Skin epidermis (tissue), 12 donors: ENCODE measurements around the gene SPA17.
A peak's percentile ranks its signal among the peaks of the same experiment; 100 is the strongest.

Experiments used
- H3K27ac ChIP-seq, 21 experiments: fragments of 200-600 bp; sonication (generic) in 11 of 21; one replicate each; pipeline ENCODE4 v1.5.0; 2020; ENCODE audit warnings: mild to moderate bottlenecking in 3 of 21, inconsistent platforms in 2 of 21, moderate library complexity in 2 of 21
- H3K4me3 ChIP-seq, 7 experiments: fragments of 200-600 bp; sonication (generic) in 2 of 7; one replicate each; pipeline ENCODE4 v1.5.0; 2020; ENCODE audit warnings: inconsistent platforms in 2 of 7, mild to moderate bottlenecking in 2 of 7, moderate library complexity in 1 of 7

The SPA17 gene

DNA sequence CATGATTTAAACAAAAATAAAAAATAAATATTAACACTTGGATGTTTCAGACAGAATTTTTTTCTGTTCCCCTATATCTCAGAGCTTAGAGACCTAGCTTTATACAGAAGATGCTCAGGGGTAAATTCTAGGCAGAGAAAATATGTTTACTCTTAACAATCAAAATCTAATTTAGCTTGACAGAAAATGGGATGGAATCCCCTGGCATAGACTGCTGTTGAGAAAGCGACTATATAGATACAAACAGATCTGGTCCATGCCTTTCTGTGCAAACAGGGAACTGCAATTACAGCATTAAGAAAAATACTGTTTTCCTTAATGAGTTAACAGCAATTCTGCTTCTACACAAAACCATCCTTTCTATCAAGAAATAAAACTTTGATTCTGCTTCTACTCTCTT, 14.7 kb upstream of the SPA17 start:
- no peak overlapping the region for H3K4me3 ChIP-seq
- H3K27ac ChIP-seq: no peak overlapping the region

DNA sequence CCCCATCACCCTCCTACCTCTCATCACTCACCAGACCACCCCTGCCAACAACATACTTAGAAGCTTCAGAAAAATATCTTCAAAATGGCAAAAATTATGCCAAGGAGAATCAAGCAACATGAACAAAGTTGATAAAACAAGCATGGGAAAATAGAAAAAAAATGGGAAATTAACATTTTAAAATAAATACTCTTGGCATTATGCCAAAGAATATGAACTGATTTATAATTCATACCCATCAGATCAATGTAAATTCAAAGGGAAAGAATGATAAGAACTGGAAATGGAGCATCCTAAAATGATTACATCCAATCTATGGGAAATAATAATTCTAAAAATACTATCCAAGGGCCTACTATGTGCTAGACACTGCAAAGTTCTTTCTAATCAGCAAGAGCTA, 12.2 kb upstream of the SPA17 start:
- H3K4me3 ChIP-seq: no peak overlapping the region
- no peak overlapping the region for H3K27ac ChIP-seq

- Histone ChIP-seq H3K27ac (no peak overlapping the region), H3K4me3 (no peak overlapping the region)
These were observed 11.6 kb upstream of the SPA17 start for GRCh38 chr11:124662106-124662505.

DNA sequence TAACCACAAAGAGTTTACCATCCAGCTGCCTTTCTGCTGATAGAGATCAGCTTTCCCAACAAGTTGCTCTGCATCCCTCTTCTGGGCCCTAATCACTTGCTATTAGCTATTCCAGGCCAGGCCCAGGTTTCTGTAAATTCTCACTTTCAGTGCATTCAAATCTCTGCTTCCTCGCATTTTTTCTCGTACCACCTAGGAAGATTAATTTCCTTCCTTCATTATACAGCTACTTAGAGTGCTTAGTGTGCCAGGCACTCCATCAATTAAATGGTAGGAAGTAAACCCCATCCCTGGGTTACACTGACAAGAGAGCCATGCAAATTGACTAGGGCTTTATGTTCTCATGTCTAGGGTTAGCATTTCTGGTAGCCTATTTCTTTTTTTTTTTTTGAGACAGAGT, 9.8 kb upstream of the SPA17 start:
- H3K4me3 ChIP-seq: no peak overlapping the region
- H3K27ac ChIP-seq: no peak overlapping the region

DNA sequence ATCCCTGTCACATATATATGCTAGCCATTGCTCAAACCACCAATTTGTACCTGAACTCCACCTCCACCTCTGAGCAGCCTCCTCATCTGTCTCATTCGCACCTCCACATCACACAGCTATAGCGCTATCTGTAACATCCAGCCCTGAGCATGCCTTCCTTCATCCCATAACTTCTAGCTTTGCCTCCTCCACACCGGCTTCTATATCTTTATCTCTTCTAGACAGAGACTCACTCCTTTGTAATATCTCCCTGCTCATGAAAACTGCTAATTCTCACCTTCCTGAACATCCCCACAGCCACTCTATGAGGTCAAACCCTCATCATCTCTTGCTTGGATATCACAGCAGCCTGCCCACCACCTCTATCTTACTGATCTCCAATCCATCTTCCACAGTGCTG, 6.1 kb upstream of the SPA17 start:
- H3K27ac ChIP-seq: no peak overlapping the region
- H3K4me3 ChIP-seq: no peak overlapping the region

DNA sequence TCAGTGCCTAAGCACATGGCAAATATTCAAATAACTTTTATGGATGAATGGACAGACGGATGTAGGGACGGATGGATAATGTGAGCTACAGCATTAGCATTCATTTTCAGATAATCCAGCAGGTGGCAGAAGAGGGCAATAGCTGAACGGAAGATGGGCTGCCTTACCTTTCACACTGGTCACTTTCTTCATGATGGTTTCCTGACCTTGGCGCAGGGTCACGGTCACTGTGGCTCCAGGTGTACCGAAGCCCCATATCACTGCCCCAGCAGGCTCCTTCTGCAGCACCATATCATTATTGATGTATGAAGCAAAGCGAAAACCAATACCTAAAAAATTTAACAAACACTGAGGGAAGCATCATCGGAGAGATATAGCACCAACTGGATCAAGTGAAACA, 4.5 kb upstream of the SPA17 start:
- H3K27ac ChIP-seq: no peak overlapping the region

DNA sequence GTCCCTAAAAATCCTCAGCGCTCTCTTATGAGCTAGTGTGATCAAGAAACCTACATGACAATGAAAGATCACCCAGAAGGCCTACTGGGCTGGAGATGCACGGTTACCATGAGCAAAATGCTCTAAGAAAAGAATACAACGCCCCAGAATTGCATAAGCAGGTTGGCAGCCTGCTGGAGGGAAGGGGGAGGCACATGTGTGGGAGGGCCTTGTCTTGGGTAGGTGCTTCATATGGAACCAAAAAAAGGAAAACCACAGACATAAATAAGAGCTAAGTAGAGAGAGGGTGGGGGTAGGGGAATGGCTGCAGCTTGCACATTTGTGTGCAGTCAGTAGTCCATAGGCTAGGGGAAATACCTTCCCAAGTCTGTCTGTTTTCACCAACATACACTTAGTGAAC, 3.0 kb upstream of the SPA17 start:
- H3K27ac ChIP-seq: no peak overlapping the region

More for the DNA sequence above, 4.5 kb upstream of the SPA17 start:
- no peak overlapping the region for H3K4me3 ChIP-seq

GRCh38 chr11:124672536-124673215, 1.0 kb upstream of the SPA17 start:
- H3K27ac ChIP-seq: peak overlapping the region; percentile 68 to 97 (median 85)

More for the DNA sequence above, 3.0 kb upstream of the SPA17 start:
- H3K4me3 ChIP-seq: no peak overlapping the region

GRCh38 chr11:124674168-124674517, 439 bp downstream of the SPA17 start:
- Histone ChIP-seq H3K4me3 (peak overlapping the region; percentile 51 to 74 (median 60)), H3K27ac (peak overlapping the region; percentile 44 to 97 (median 85))

More at GRCh38 chr11:124672536-124673215, 1.0 kb upstream of the SPA17 start:
- H3K4me3 ChIP-seq: peak overlapping the region; percentile 51 to 74 (median 60)

DNA sequence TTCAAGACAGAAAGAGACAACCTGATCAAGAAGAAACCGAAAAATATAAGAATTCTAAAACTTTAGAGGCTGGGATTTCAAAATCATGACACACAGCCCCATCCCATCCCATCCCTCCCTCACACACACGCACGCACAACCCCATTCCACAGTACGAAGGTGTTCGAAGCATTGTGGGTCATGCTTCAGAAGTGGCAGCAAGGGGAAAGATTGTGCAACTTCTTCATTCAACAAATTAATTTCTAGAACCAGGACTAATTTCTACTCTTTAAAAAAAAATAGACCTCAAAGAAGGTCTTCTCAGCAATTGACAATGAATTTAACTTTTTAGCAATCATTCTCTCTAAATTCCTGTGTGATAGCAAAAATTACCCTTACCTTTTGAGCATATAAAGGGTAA, 867 bp downstream of the SPA17 start:
- Histone ChIP-seq H3K27ac (peak overlapping the region in 12 of 21 experiments; percentile 80 to 97 (median 88)), H3K4me3 (peak overlapping the region in 4 of 7 experiments; percentile 57 to 73 (median 62))

GRCh38 chr11:124676386-124676785, 2.7 kb downstream of the SPA17 start:
- peak overlapping the region in 3 of 21 experiments; percentile 13 to 51 (median 26) for H3K27ac ChIP-seq
- H3K4me3 ChIP-seq: no peak overlapping the region

GRCh38 chr11:124678416-124678815, 4.7 kb downstream of the SPA17 start:
- Histone ChIP-seq H3K27ac (no peak overlapping the region), H3K4me3 (no peak overlapping the region)

- no peak overlapping the region for H3K27ac ChIP-seq
- no peak overlapping the region for H3K4me3 ChIP-seq
These were observed 7.7 kb downstream of the SPA17 start for GRCh38 chr11:124681421-124681820.

- H3K4me3 ChIP-seq: no peak overlapping the region
- no peak overlapping the region for H3K27ac ChIP-seq
These were observed 8.7 kb downstream of the SPA17 start for GRCh38 chr11:124682443-124682842.

DNA sequence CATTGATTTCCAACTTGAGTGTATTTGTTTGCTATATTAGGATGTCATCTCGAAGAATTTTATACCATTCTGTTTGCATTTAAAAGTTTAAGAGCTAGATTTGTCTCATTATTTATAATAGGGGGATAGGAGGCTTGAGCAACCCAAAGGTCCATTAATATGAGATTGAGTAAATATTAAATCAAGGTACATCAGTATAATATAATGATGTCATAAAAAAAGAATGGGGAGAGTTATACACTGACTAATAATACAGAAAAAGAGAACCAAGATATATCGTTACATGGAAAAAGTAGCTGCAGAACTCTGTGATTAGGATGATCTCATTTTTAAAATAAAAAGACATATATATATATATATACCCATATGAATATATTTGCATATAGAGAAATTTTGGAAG, 19.4 kb downstream of the SPA17 start:
- H3K27ac ChIP-seq: no peak overlapping the region
- H3K4me3 ChIP-seq: no peak overlapping the region

- Histone ChIP-seq H3K27ac (no peak overlapping the region), H3K4me3 (no peak overlapping the region)
These were observed 25.8 kb downstream of the SPA17 start for GRCh38 chr11:124699547-124699946.

GRCh38 chr11:124700028-124700427, 26.3 kb downstream of the SPA17 start:
- H3K27ac ChIP-seq: no peak overlapping the region
- no peak overlapping the region for H3K4me3 ChIP-seq

GRCh38 chr11:124707829-124708228, 34.1 kb downstream of the SPA17 start:
- no peak overlapping the region for H3K4me3 ChIP-seq
- no peak overlapping the region for H3K27ac ChIP-seq

DNA sequence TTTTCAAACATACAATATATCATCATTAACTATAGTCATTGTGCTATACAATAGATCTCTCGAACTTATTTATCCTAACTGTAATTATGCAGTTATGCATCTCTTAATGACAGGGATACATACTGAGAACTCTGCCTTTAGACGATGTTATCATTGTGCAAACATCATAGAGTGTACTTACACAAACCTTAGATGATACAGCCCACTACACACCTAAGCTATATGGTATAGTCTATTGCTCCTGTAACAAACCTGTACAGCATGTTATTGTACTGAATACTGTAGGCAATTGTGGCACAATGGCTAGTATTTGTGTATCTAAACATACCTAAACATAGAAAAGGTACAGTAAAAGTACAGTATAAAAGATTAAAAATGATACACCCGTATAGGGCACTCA, 38.7 kb downstream of the SPA17 start:
- no peak overlapping the region for H3K27ac ChIP-seq
- no peak overlapping the region for H3K4me3 ChIP-seq

DNA sequence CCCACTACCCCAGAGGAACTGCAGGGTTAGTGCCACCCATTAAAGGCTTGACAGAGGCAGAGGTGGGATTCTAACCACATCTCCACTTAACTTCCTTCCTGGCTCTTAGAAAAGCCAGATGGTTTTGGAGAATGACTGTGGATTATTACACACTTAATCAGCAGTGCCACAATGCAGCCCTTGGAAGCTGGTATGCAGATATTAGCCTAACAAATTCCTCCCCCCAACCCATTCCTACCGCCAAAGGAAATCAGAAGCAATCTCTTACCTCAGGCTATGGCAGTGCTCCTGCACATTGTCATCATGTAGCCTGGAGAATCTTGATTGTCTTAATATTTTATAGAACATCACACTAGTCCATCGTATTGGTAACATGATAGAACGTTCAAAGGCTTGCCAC, 42.9 kb downstream of the SPA17 start:
- Histone ChIP-seq H3K27ac (no peak overlapping the region), H3K4me3 (no peak overlapping the region)

DNA sequence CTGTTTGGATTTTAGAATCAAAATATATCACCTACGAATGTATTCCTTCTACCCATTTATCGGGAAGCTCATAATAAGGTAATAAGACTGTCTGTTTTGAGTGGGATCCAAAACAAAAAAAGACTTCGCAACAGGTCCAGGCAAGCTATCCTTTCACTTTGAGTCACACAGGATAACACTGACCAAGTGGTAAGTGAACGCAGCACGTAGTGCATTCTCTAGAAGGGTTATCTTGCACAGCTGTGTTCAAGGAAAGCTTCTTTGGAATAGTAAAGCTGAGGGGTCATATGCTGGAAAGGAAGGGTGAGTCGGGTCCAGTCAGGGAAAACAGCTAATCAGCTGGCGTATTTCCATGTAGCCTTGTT, 43.7 kb downstream of the SPA17 start:
- no peak overlapping the region for H3K27ac ChIP-seq
- peak overlapping the region in 3 of 7 experiments; percentile 1 to 12 (median 9) for H3K4me3 ChIP-seq
